ENCODE measurements around the gene MN1.

The MN1 gene

GRCh38 chr22:27825174-27825573 lies 23.6 kb upstream of the MN1 start:
- DNase-seq: peak; percentile 16

GRCh38 chr22:27823221-27823620 lies 21.7 kb upstream of the MN1 start:
- no peak for DNase-seq

- no peak for DNase-seq
Measured at GRCh38 chr22:27820896-27821866, 19.6 kb upstream of the MN1 start.

- no peak for DNase-seq
Measured at GRCh38 chr22:27816552-27816951, 15.0 kb upstream of the MN1 start.

- no peak for DNase-seq
Measured at GRCh38 chr22:27815826-27816530, 14.4 kb upstream of the MN1 start.

- DNase-seq: no peak
Measured at GRCh38 chr22:27814993-27815392, 13.4 kb upstream of the MN1 start.

GRCh38 chr22:27811778-27812177 lies 10.2 kb upstream of the MN1 start:
- DNase-seq: no peak

GRCh38 chr22:27810609-27811151 lies 9.1 kb upstream of the MN1 start:
- no peak for DNase-seq

- no peak for DNase-seq
Measured at GRCh38 chr22:27809700-27810608, 8.4 kb upstream of the MN1 start.

- no peak for DNase-seq
Measured at GRCh38 chr22:27809226-27809603, 7.7 kb upstream of the MN1 start.

- no peak for DNase-seq
Measured at GRCh38 chr22:27808451-27809225, 7.1 kb upstream of the MN1 start.

GRCh38 chr22:27805841-27806240 lies 4.3 kb upstream of the MN1 start:
- no peak for DNase-seq

GRCh38 chr22:27804470-27805297 lies 3.1 kb upstream of the MN1 start:
- DNase-seq: peak; percentile 66

GRCh38 chr22:27803841-27804415 lies 2.4 kb upstream of the MN1 start:
- no peak for DNase-seq

- no peak for DNase-seq
Measured at GRCh38 chr22:27802346-27803073, 954 bp upstream of the MN1 start.

GRCh38 chr22:27801202-27801615 lies 347 bp downstream of the MN1 start:
- peak; percentile 44 for DNase-seq

GRCh38 chr22:27800250-27801201 lies 1.0 kb downstream of the MN1 start:
- no peak for DNase-seq

- no peak for DNase-seq
Measured at GRCh38 chr22:27799827-27800249, 1.7 kb downstream of the MN1 start.

Data from CD4-positive, alpha-beta T cell treated with Interleukin-17A for 4 hours (primary cell).